ENCODE measurements around the gene LRRC8A.

DNA sequence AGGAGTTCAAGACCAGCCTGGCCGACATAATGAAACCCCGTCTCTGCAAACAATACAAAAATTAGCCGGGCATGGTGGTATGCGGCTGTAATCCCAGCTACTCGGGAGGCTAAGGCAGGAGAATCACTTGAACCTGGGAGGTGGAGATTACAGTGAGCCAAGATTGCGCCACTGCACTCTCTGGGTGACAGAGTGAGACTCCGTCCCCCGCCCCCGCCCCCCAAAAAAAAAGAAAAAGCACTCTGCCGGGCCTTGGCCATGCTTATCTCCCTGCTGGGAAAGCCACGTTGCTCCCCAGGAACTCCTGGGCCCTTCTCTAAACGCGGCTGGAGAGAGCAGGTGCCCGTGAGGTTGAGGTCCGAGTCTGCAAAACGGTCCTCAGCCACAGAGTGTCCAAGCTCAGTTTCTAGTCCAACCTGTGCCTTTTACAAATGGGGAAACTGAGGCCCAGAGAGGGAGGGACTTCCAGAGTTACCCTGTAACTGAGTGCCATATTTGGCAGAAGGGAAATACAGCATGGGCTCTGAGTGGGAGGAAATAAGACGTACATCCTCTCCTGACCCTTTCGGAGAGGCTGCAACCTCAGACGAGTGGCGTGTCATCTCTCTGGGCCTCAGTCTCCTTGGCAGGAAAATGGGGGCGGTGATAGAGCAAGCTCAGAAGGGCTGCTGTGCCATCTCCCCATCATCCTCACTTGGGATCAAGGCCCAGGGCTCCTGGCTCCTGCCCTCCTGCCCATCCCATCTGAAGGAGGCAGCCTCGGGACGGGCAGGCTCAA, 32.3 kb downstream of the LRRC8A start:
- TF ChIP-seq, protein P1, sequence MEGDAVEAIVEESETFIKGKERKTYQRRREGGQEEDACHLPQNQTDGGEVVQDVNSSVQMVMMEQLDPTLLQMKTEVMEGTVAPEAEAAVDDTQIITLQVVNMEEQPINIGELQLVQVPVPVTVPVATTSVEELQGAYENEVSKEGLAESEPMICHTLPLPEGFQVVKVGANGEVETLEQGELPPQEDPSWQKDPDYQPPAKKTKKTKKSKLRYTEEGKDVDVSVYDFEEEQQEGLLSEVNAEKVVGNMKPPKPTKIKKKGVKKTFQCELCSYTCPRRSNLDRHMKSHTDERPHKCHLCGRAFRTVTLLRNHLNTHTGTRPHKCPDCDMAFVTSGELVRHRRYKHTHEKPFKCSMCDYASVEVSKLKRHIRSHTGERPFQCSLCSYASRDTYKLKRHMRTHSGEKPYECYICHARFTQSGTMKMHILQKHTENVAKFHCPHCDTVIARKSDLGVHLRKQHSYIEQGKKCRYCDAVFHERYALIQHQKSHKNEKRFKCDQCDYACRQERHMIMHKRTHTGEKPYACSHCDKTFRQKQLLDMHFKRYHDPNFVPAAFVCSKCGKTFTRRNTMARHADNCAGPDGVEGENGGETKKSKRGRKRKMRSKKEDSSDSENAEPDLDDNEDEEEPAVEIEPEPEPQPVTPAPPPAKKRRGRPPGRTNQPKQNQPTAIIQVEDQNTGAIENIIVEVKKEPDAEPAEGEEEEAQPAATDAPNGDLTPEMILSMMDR (IDR thresholded peaks at IDR 0.05) = no peak
- TF ChIP-seq POLR2A (IDR thresholded peaks at IDR 0.05) = no peak

Data from upper lobe of left lung (tissue), 4 donors.